Gastrocnemius medialis (tissue), 4 donors: Measurements from ENCODE around the gene KANSL3.
"Not testable (repeated sequence)": the region's sequence is repeated elsewhere in the genome, so short reads cannot be mapped to it uniquely, and the experiment has no call there.

Experiments used
- CTCF ChIP-seq, 5 experiments: fragments of 450-650 bp in 3 of 5; fragments of 200-600 bp in 2 of 5; sonication (generic) in 2 of 5; IDR thresholded peaks in 4 of 5; conservative IDR thresholded peaks in 1 of 5; 1 replicate in 4 of 5; 2 replicates in 1 of 5; pipeline ENCODE4 v1.5.1; 2016 to 2019; ENCODE audit warnings: antibody characterized with exemption in 5 of 5, mild to moderate bottlenecking in 3 of 5, moderate library complexity in 3 of 5
- POLR2A ChIP-seq, 2 donors: fragments of 450-650 bp; IDR thresholded peaks; one replicate each; pipeline ENCODE4 v1.6.1; 2017; ENCODE audit warnings: antibody characterized with exemption in 2 of 2, mild to moderate bottlenecking in 2 of 2, moderate library complexity in 2 of 2

DNA sequence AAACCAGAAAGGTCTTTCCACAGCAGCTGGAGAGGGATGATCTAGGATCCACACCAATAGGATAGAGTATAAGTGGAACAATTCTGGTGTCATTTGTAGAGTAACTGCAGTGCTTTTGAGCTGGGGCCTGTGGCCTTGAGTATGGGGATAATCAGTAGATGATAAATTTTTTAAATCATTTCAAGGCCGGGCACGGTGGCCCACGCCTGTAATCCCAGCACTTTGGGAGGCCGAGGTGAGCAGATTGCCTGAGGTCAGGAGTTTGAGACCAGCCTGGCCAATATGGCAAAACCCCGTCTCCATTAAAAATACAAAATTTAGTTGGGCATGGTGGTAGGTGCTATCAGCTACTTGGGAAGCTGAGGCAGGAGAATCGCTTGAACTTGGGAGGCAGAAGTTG is 80.7 kb downstream of the KANSL3 start:
- TF ChIP-seq CTCF (IDR thresholded peaks at IDR 0.05 in 4 of 5, conservative IDR thresholded peaks at IDR 0.05 in 1 of 5); POLR2A (IDR thresholded peaks at IDR 0.05): not testable (repeated sequence)
